GM12878 (cell line): Measurements from ENCODE around the gene CPNE6. TPM values are rescaled to one million over a fixed set of nuclear protein-coding genes. Genes with fewer than 3 reads are reported as not detected.
A peak's percentile ranks its signal among the peaks of the same experiment; 100 is the strongest.

Source experiments
- ATAC-seq: fragments of 200-7000 bp; cut with Tn5 transposase; 3 replicates; pipeline ENCODE4 v1.9.1; 2020; ENCODE audit warnings: mild to moderate bottlenecking, moderate library complexity
- BruUV-seq: library from RNA; stranded (reverse); fragments of 400-500 nt; replicated peaks from 2 replicates; lab custom pipeline; 2021; lab: Mats Ljungman, UMichigan
- CTCF ChIA-PET: fragments of 300-600 bp; sonication (Branson Sonifier 250); formaldehyde crosslinking; extraction: SDS; loops from one replicate; lab custom pipeline; 2021; ENCODE audit warnings: inconsistent platforms; lab: Yijun Ruan, JAX
- POLR2A ChIA-PET: fragments of 350-600 bp; formaldehyde crosslinking; extraction: SDS; loops from one replicate; lab custom pipeline; 2021; ENCODE audit warnings: inconsistent platforms; lab: Charles Lee
- RAD21 ChIA-PET: fragments of 300-600 bp; sonication (Branson Sonifier 250); formaldehyde crosslinking; loops from one replicate; lab custom pipeline; 2023; ENCODE audit warnings: antibody characterized with exemption; ENCODE audit not compliant: unreplicated experiment; lab: Charles Lee
- SMC1A ChIA-PET: fragments of 300-600 bp; sonication (Branson Sonifier 250); formaldehyde crosslinking; loops from one replicate; lab custom pipeline; 2023; ENCODE audit not compliant: unreplicated experiment, uncharacterized antibody; lab: Charles Lee
- DNase-seq: peaks from one replicate; pipeline ENCODE4 v3.0.0-alpha.2; 2011; ENCODE audit warnings: low read depth, low spot score
- FAIRE-seq: peaks from 3 replicates; lab custom pipeline; 2011; peaks lifted over from hg19 to GRCh38; lab: Jason Lieb, UNC
- H2AFZ ChIP-seq: 2 replicates; pipeline ENCODE4 v1.6.0; 2011; ENCODE audit warnings: low read depth, low read length, control low read depth; ENCODE audit not compliant: control insufficient read depth
- H3K27ac ChIP-seq: 2 replicates; pipeline ENCODE4 v1.5.1; 2011; ENCODE audit warnings: control low read depth; ENCODE audit not compliant: control insufficient read depth, insufficient read depth
- H3K27me3 ChIP-seq, 2 experiments: replicated peaks in 1 of 2; 2 replicates each; pipeline versions ENCODE4 v1.6.0 to v1.6.1; 2011; ENCODE audit warnings: low read length in 1 of 2; ENCODE audit not compliant: control insufficient read depth in 2 of 2, insufficient read depth in 2 of 2
- H3K36me3 ChIP-seq, 2 experiments: 2 replicates each; pipeline ENCODE4 v1.5.1; 2011; ENCODE audit warnings: low read length in 1 of 2; ENCODE audit not compliant: control insufficient read depth in 2 of 2, insufficient read depth in 2 of 2
- H3K4me1 ChIP-seq: 2 replicates; pipeline ENCODE4 v1.6.1; 2011; ENCODE audit warnings: mild to moderate bottlenecking, low read length, moderate library complexity, mixed read lengths; ENCODE audit not compliant: control insufficient read depth, insufficient read depth
- H3K4me2 ChIP-seq: 2 replicates; pipeline ENCODE4 v1.6.0; 2011; ENCODE audit warnings: control low read depth; ENCODE audit not compliant: control insufficient read depth, insufficient read depth
- H3K4me3 ChIP-seq: fragments of 200-600 bp; sonication (generic); 2 replicates; pipeline ENCODE4 v1.5.1; 2016
- H3K79me2 ChIP-seq: 2 replicates; pipeline ENCODE4 v1.6.0; 2011; ENCODE audit warnings: low read length; ENCODE audit not compliant: control insufficient read depth, insufficient read depth
- H3K9ac ChIP-seq: 2 replicates; pipeline ENCODE4 v1.8.0; 2011; ENCODE audit warnings: low read length, control low read depth, mixed read lengths; ENCODE audit not compliant: control insufficient read depth, insufficient read depth
- H3K9me3 ChIP-seq: replicated peaks from 3 replicates; pipeline ENCODE4 v1.5.1; 2011; ENCODE audit warnings: mild to moderate bottlenecking, low read length; ENCODE audit not compliant: control insufficient read depth, insufficient read depth
- H4K20me1 ChIP-seq: 2 replicates; pipeline ENCODE4 v1.6.0; 2011; ENCODE audit not compliant: control insufficient read depth, insufficient read depth
- EED ChIP-seq: sonication (generic); IDR thresholded peaks from 2 replicates; pipeline ENCODE4 v1.6.1; 2016; ENCODE audit warnings: antibody characterized with exemption, low read depth
- HDGF ChIP-seq: fragments of 450-650 bp; IDR thresholded peaks from 2 replicates; pipeline ENCODE4 v1.6.1; 2016; ENCODE audit warnings: antibody characterized with exemption
- IKZF1 ChIP-seq: fragments of 450-650 bp; conservative IDR thresholded peaks from 2 replicates; pipeline ENCODE4 v1.6.1; 2017; ENCODE audit warnings: antibody characterized with exemption, mild to moderate bottlenecking
- IKZF2 ChIP-seq, 2 experiments: fragments of 450-650 bp; IDR thresholded peaks; 2 replicates each; pipeline ENCODE4 v1.6.1; 2017; ENCODE audit warnings: mild to moderate bottlenecking in 2 of 2, moderate library complexity in 2 of 2
- IRF5 ChIP-seq: fragments of 450-650 bp; IDR thresholded peaks from 2 replicates; pipeline ENCODE4 v1.6.1; 2017; ENCODE audit warnings: borderline replicate concordance
- JUNB ChIP-seq: IDR thresholded peaks from 2 replicates; pipeline ENCODE4 v1.6.1; 2016; ENCODE audit warnings: antibody characterized with exemption, mild to moderate bottlenecking
- KLF5 ChIP-seq: fragments of 450-650 bp; IDR thresholded peaks from 2 replicates; pipeline ENCODE4 v1.6.1; 2014; ENCODE audit warnings: mild to moderate bottlenecking; ENCODE audit not compliant: partially characterized antibody
- MLLT1 ChIP-seq: fragments of 450-650 bp; IDR thresholded peaks from 2 replicates; pipeline ENCODE4 v1.6.1; 2016; ENCODE audit warnings: mild to moderate bottlenecking
- MYB ChIP-seq: fragments of 150-350 bp; IDR thresholded peaks from 2 replicates; pipeline ENCODE4 v1.6.1; 2014; ENCODE audit warnings: mild to moderate bottlenecking, low read depth, low read length, borderline replicate concordance
- NBN ChIP-seq: fragments of 450-650 bp; IDR thresholded peaks from 2 replicates; pipeline ENCODE4 v1.6.1; 2016
- NKRF ChIP-seq: fragments of 450-650 bp; conservative IDR thresholded peaks from 2 replicates; pipeline ENCODE4 v1.6.1; 2017; ENCODE audit warnings: mild to moderate bottlenecking, moderate library complexity
- POLR2A ChIP-seq: IDR thresholded peaks from 2 replicates; pipeline ENCODE4 v1.6.1; 2011; ENCODE audit warnings: low read depth, mild to moderate bottlenecking, low read length
- POLR2AphosphoS5 ChIP-seq: IDR thresholded peaks from 2 replicates; pipeline ENCODE4 v1.6.1; 2011; ENCODE audit warnings: mild to moderate bottlenecking, low read length, inconsistent platforms
- RAD21 ChIP-seq: IDR thresholded peaks from 2 replicates; pipeline ENCODE4 v1.6.1; 2011; ENCODE audit warnings: mild to moderate bottlenecking, low read depth, low read length, moderate library complexity; ENCODE audit not compliant: insufficient read depth
- RUNX3 ChIP-seq: IDR thresholded peaks from 2 replicates; pipeline ENCODE4 v1.6.1; 2012; ENCODE audit warnings: low read length, inconsistent platforms
- SMARCA5 ChIP-seq: fragments of 450-650 bp; IDR thresholded peaks from 2 replicates; pipeline ENCODE4 v1.6.1; 2017; ENCODE audit warnings: mild to moderate bottlenecking
- SMC3 ChIP-seq: IDR thresholded peaks from 2 replicates; pipeline ENCODE4 v1.6.1; 2011; ENCODE audit warnings: low read length, improper control_type of control experiment, borderline replicate concordance
- STAT1 ChIP-seq: fragments of 450-650 bp; conservative IDR thresholded peaks from 2 replicates; pipeline ENCODE4 v1.6.1; 2014; ENCODE audit warnings: antibody characterized with exemption, mild to moderate bottlenecking
- TCF12 ChIP-seq: IDR thresholded peaks from 2 replicates; pipeline ENCODE4 v1.6.1; 2011; ENCODE audit warnings: low read depth, mild to moderate bottlenecking, low read length
- ZNF217 ChIP-seq: fragments of 450-650 bp; IDR thresholded peaks from 2 replicates; pipeline ENCODE4 v1.6.1; 2017; ENCODE audit warnings: antibody characterized with exemption, mild to moderate bottlenecking
- ZNF274 ChIP-seq: IDR thresholded peaks from one replicate; pipeline ENCODE4 v1.8.0; 2011; ENCODE audit not compliant: insufficient read length, insufficient read depth
- WGBS: methylation state at CpG from one replicate; pipeline ENCODE4 v1.1.6; 2016; ENCODE audit warnings: low lambda C conversion rate; ENCODE audit not compliant: insufficient replicate concordance, insufficient coverage; ENCODE audit errors: missing lambda C conversion rate; 5-methylcytosine and 5-hydroxymethylcytosine counted together
- in situ Hi-C: fragments of 300-500 bp; cut with MboI; formaldehyde crosslinking; loops from 9 replicates; pipeline ENCODE4 v1.14.3; 2018; ENCODE audit warnings: mixed read lengths
- intact Hi-C: fragments of 100-400 bp; cut with micrococcal nuclease; formaldehyde crosslinking; loops from one replicate; pipeline ENCODE4 v1.14.2; 2022; ENCODE audit not compliant: unreplicated experiment
- polyA plus RNA-seq, 11 experiments: library from polyadenylated mRNA; depleted of rRNA in 4 of 11; unstranded in 6 of 11; stranded (reverse) in 5 of 11; fragments of >200 nt; fragmentation: Nextera tagmentation in 4 of 11; fragmentation: Illumina TruSeq in 1 of 11; extraction: Ambion mirVana in 4 of 11; extraction: Trizol in 1 of 11; gene quantifications; 1 replicate in 1 of 11; 2 replicates in 10 of 11; pipeline versions ENCODE4 v1.2.1 to v1.2.3, GENCODE V29; 2011 to 2016; ENCODE audit warnings: inconsistent platforms in 2 of 11, missing spikeins in 2 of 11, low read depth in 1 of 11
- total RNA-seq, 4 experiments: library from RNA; depleted of rRNA in 3 of 4; stranded (reverse); fragments of >200 nt in 3 of 4; fragmentation: Illumina TruSeq in 1 of 4; extraction: Trizol in 1 of 4; gene quantifications; 2 replicates each; pipeline versions ENCODE4 v1.2.1 to v1.2.3, GENCODE V29; 2013 to 2021

CPNE6 gene
- total and polyA plus RNA-seq, 10 of the 15 experiments (the other 5 are each of a cell fraction or from before 2014, with no cell fraction given) = 0.06 to 0.43 (median 0.18) TPM; not detected in 3

- 3% methylated on average over 49 of the region's 50 CpGs for WGBS
- FAIRE-seq (peak; percentile 54), DNase-seq (no peak), ATAC-seq (peak; percentile 91)
- Histone ChIP-seq H3K4me3 (peak overlapping the region; percentile 73), H3K4me1 (no peaks in the 10 kb centered on the region; the same call in 1 of the 2 replicates), H3K27ac (peak overlapping the region; percentile 56), H3K36me3 (no peaks in the 10 kb centered on the region), H3K9ac (peak overlapping the region; percentile 62), H4K20me1 (no peaks in the 10 kb centered on the region), H2AFZ (peak overlapping the region; percentile 73), H3K4me2 (peak overlapping the region; percentile 58), H3K27me3 (no peaks in the 10 kb centered on the region), H3K9me3 (no peaks in the 10 kb centered on the region; the same call in 2 of the 3 replicates), H3K79me2 (no peaks in the 10 kb centered on the region)
- ChIA-PET SMC1A (interaction anchor here (0.6 kb wide), 1 partner anchor 856 kb away, joined by 3 read pairs; no protein-coding TSS in a partner anchor), RAD21 (interaction anchor here (1.0 kb wide), 1 partner anchor 73 kb away, joined by 3 read pairs; no protein-coding TSS in a partner anchor), POLR2A (interaction anchor here (0.5 to 1.1 kb wide), 2 partner anchors 22 to 209 kb away, joined by 3 read pairs; no protein-coding TSS in a partner anchor), CTCF (interaction anchor here (0.6 to 1.8 kb wide), 8 partner anchors 10 to 405 kb away, joined by 3 to 10 read pairs (median 4); no protein-coding TSS in a partner anchor)
- no TSS peak for BruUV-seq
- in situ Hi-C loops (loop anchor here (10.0 kb wide), 1 partner anchor 62 kb away; no protein-coding TSS in a partner anchor), intact Hi-C loops (loop anchor here (1.0 kb wide), 1 partner anchor 22 kb away; no protein-coding TSS in a partner anchor)
- peak; percentile 47 for TF ChIP-seq IKZF1
- peak; percentile 69 for TF ChIP-seq RAD21
- TF ChIP-seq POLR2A = peak; percentile 73
- TF ChIP-seq JUNB = no peak
- TF ChIP-seq MYB = no peak
- TF ChIP-seq HDGF = peak; percentile 68; the same call in 1 of the 2 replicates
- TF ChIP-seq RUNX3 = peak; percentile 5; the same call in 1 of the 2 replicates
- TF ChIP-seq MLLT1 = peak; percentile 63; the same call in 1 of the 2 replicates
- no peak for TF ChIP-seq ZNF274
- peak; percentile 71; the same call in 1 of the 2 replicates for TF ChIP-seq SMARCA5
- no peak for TF ChIP-seq ZNF217
- TF ChIP-seq TCF12 = peak; percentile 17; the same call in 1 of the 2 replicates
- peak; percentile 31; the same call in 1 of the 2 replicates for TF ChIP-seq EED
- peak; percentile 54; the same call in 1 of the 2 replicates for TF ChIP-seq SMC3
- TF ChIP-seq IKZF2 (IDR thresholded peaks at IDR 0.05) = peak; percentile 58 to 62; a peak in 3 of 4 replicates
- peak; percentile 56; the same call in 1 of the 2 replicates for TF ChIP-seq NBN
- TF ChIP-seq STAT1 = no peak
- no peak for TF ChIP-seq KLF5
- 0 out of 2 replicates have a peak, but pooled peaks have one; percentile 36 for TF ChIP-seq IRF5
- no peak for TF ChIP-seq NKRF
- peak; percentile 40; the same call in 1 of the 2 replicates for TF ChIP-seq POLR2AphosphoS5
These were observed 35.0 kb upstream of the CPNE6 start for GRCh38 chr14:24036169-24036962.
